Kidney (tissue), 14 donors: ENCODE data around the gene TYMP. TPM values are rescaled to one million over a fixed set of nuclear protein-coding genes. Genes with fewer than 3 reads are reported as not detected.

Experiments
- DNase-seq, 5 donors: peaks; one replicate each; pipeline ENCODE4 v3.0.0-alpha.2; 2013 to 2020
- FAIRE-seq: peaks from 2 replicates; lab custom pipeline; 2012; peaks lifted over from hg19 to GRCh38; lab: Jason Lieb, UNC
- H3K27ac ChIP-seq, 2 donors: one replicate each; pipeline ENCODE4 v1.7.0; 2013; ENCODE audit warnings: low read depth in 2 of 2, low read length in 2 of 2, inconsistent platforms in 1 of 2
- H3K27me3 ChIP-seq: one replicate; pipeline ENCODE4 v1.7.1; 2013; ENCODE audit warnings: low read length, inconsistent platforms; ENCODE audit not compliant: control insufficient read depth, insufficient read depth
- H3K36me3 ChIP-seq, 3 donors: one replicate each; pipeline versions ENCODE4 v1.7.0 to v1.7.1; 2013; ENCODE audit warnings: low read length in 3 of 3, control low read depth in 1 of 3, inconsistent platforms in 1 of 3; ENCODE audit not compliant: insufficient read depth in 3 of 3, control insufficient read depth in 2 of 3
- H3K4me1 ChIP-seq, 3 donors: one replicate each; pipeline versions ENCODE4 v1.7.0 to v1.7.1; 2013; ENCODE audit warnings: low read length in 3 of 3, inconsistent platforms in 1 of 3, low read depth in 1 of 3; ENCODE audit not compliant: control insufficient read depth in 2 of 3, insufficient read depth in 2 of 3
- H3K4me3 ChIP-seq, 3 donors: one replicate each; pipeline versions ENCODE4 v1.7.0 to v1.8.1; 2013; ENCODE audit warnings: low read length in 3 of 3, control low read depth in 1 of 3, inconsistent platforms in 1 of 3
- H3K9ac ChIP-seq, 3 donors: one replicate each; pipeline versions ENCODE4 v1.7.0 to v1.7.1; 2013; ENCODE audit warnings: low read length in 3 of 3, control low read depth in 1 of 3, inconsistent platforms in 1 of 3
- H3K9me3 ChIP-seq, 3 donors: one replicate each; pipeline versions ENCODE4 v1.7.0 to v1.7.1; 2013; ENCODE audit warnings: low read length in 3 of 3, control low read depth in 1 of 3, inconsistent platforms in 1 of 3; ENCODE audit not compliant: control insufficient read depth in 2 of 3, insufficient read depth in 1 of 3
- intact Hi-C: fragments of 100-400 bp; cut with DNase I; formaldehyde crosslinking; loops from one replicate; pipeline ENCODE4 v1.11.1; 2022
- polyA plus RNA-seq: library from polyadenylated mRNA; stranded (reverse); fragments of 350-450 nt; fragmentation: Illumina TruSeq; extraction: RNeasy Lipid Tissue Mini Kit (QIAGEN cat#74804); gene quantifications from one replicate; pipeline ENCODE4 v1.2.3, GENCODE V29; 2014; ENCODE audit warnings: low read depth, low replicate concordance; ENCODE audit not compliant: insufficient read depth
- total RNA-seq: library from RNA; stranded (reverse); fragmentation: NEBNext Ultra II Directional; extraction: Animal tissue kit (Norgen Biotek cat#: 25700); gene quantifications from one replicate; pipeline ENCODE4 v1.2.1, GENCODE V29; 2021
- TF ChIP-seq, protein P1 (sequence below): IDR thresholded peaks from 3 replicates; pipeline ENCODE4 v1.5.1; 2012; ENCODE audit warnings: mild to moderate bottlenecking, moderate library complexity, borderline replicate concordance; ENCODE audit not compliant: insufficient read depth; ENCODE audit errors: extremely low read depth
- donor health status: control.
- donor health status: control.
- donor health status: control.
- donor health status: control.
- donor health status: control.
- donor health status: DM: yes; HTN: yes; CAD: no.
- donor health status: Normal renal cell carcinoma (clear cell type).

TYMP gene
- total and polyA plus RNA-seq, 2 donors from 2014 or later = 22.2 to 163 TPM

DNA sequence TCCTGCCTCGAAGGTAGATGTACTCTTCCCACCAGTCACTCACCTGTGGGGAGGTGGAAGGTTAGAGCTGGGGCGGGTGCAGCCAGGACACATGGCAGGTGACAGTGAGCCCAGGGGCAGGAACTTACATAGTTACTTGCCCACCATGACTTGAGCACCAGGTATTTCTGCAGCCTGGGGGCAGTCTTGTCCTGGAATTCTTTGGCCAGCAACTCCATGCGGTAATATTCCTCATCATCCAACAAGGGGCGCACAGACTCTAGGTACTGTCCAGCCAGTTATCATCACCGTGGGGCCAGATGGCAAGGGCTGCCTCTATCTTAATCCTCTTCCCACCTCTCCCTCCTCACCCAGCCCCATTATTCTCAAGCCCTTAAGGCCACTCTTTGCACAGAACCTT is 46.3 kb upstream of the TYMP start:
- no peak overlapping the region for H3K4me3 ChIP-seq
- TF ChIP-seq, protein P1, sequence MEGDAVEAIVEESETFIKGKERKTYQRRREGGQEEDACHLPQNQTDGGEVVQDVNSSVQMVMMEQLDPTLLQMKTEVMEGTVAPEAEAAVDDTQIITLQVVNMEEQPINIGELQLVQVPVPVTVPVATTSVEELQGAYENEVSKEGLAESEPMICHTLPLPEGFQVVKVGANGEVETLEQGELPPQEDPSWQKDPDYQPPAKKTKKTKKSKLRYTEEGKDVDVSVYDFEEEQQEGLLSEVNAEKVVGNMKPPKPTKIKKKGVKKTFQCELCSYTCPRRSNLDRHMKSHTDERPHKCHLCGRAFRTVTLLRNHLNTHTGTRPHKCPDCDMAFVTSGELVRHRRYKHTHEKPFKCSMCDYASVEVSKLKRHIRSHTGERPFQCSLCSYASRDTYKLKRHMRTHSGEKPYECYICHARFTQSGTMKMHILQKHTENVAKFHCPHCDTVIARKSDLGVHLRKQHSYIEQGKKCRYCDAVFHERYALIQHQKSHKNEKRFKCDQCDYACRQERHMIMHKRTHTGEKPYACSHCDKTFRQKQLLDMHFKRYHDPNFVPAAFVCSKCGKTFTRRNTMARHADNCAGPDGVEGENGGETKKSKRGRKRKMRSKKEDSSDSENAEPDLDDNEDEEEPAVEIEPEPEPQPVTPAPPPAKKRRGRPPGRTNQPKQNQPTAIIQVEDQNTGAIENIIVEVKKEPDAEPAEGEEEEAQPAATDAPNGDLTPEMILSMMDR = no peak
- no peaks in the 10 kb centered on the region for H3K27me3 ChIP-seq
- H3K27ac ChIP-seq = no peak overlapping the region
- H3K36me3 ChIP-seq = peaks cover 0 to 9% (median 8%) of the 10 kb centered on the region in 3 donors
- H3K9me3 ChIP-seq = no peaks in the 10 kb centered on the region
- peaks cover 0 to 8% (median 0%) of the 10 kb centered on the region in 3 donors for H3K4me1 ChIP-seq
- intact Hi-C loops = no loop called here
- no peak overlapping the region for H3K9ac ChIP-seq
- DNase-seq = peak in 4 of 5 donors; percentile 62 to 74 (median 69)
- FAIRE-seq = no peak

DNA sequence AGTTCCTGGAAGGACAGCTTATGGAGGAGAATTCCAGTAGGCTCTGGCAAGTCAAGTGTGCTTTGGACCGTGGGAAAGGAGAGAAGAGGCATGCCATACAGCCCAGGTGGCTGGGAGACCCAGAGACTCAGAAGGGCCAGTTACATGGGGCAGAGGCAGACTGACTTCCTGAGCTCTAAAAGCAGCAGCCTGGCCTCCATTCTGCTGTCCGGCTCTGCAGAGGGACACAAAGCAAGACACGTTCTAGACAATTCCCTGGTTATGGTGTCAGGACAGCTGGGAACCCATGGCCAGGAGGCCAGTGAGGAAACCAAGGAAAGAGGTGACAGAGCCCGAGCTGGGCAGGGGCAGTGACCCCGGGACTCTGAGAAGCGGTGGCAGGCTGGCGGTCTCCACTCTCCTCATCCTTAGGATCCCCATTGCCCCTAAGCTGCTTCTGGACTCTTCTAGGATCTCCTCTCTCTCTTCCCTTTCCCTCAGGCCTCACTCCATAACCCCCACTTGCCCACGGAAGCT is 45.7 kb upstream of the TYMP start:
- H3K9ac ChIP-seq = peak overlapping the region in 1 of 3 donors; percentile 7
- H3K9me3 ChIP-seq = no peaks in the 10 kb centered on the region
- peaks cover 0 to 11% (median 10%) of the 10 kb centered on the region in 3 donors for H3K36me3 ChIP-seq
- TF ChIP-seq, protein P1 = no peak
- H3K4me1 ChIP-seq = peaks cover 0 to 12% (median 0%) of the 10 kb centered on the region in 3 donors
- intact Hi-C loops = no loop called here
- H3K27ac ChIP-seq = no peak overlapping the region
- no peak for DNase-seq
- no peak for FAIRE-seq
- H3K27me3 ChIP-seq = no peaks in the 10 kb centered on the region
- no peak overlapping the region for H3K4me3 ChIP-seq

DNA sequence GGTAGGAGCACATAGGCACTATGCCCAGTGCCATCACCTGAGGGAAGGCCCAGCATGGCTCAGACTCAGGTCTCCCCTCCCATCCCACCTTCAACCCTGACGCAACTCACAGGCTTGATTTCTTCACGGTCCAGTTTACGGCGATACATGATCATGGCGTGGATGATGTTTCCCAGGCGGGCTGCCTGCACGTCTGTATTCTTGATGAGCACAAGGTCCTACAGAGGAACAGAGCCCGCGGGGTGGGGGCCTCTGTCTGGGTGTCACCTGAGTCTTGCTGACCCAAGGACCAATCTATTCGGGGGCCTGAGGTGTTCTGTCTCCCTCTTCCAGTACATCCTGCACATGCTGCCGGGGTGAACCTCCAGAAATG is 44.6 kb upstream of the TYMP start:
- TF ChIP-seq, protein P1 = no peak
- no peaks in the 10 kb centered on the region for H3K9me3 ChIP-seq
- peaks cover 0 to 10% (median 7%) of the 10 kb centered on the region in 3 donors for H3K36me3 ChIP-seq
- FAIRE-seq = no peak
- peaks cover 0 to 20% (median 9%) of the 10 kb centered on the region in 3 donors for H3K4me1 ChIP-seq
- H3K4me3 ChIP-seq = no peak overlapping the region
- DNase-seq = no peak
- no peak overlapping the region for H3K27ac ChIP-seq
- intact Hi-C loops = no loop called here
- no peak overlapping the region for H3K9ac ChIP-seq
- H3K27me3 ChIP-seq = no peaks in the 10 kb centered on the region
